Stimulated activated CD8-positive, alpha-beta memory T cell treated with anti-CD3 and anti-CD28 coated beads, Interleukin-4, amount 100 ng/mL, for 4 hours (primary cell): Measurements from ENCODE around the gene CHCHD3.

Experiments
- DNase-seq, 2 donors: peaks; one replicate each; pipeline ENCODE4 v3.0.0-alpha.2; 2020; ENCODE audit warnings: low read depth in 2 of 2, low spot score in 1 of 2

Gene CHCHD3

DNA sequence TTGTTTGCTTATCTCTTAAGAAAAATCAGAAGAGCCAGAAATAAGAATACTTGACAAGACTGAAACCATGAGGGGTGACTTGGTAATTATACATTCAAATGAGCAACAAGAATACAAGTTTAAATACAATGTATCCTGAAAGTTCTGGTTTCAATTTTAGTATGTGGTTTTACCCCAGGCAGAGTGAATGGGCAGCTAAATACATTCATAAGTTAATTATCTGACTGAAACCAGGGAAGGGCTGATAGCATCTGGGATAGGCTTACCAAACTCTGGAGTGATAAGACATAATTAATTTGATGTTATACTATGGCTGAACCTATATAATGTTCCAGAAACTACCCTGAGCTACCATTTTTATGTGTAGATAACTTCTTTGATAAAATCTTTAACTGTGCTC is 253.4 kb downstream of the CHCHD3 start:
- no peak for DNase-seq

DNA sequence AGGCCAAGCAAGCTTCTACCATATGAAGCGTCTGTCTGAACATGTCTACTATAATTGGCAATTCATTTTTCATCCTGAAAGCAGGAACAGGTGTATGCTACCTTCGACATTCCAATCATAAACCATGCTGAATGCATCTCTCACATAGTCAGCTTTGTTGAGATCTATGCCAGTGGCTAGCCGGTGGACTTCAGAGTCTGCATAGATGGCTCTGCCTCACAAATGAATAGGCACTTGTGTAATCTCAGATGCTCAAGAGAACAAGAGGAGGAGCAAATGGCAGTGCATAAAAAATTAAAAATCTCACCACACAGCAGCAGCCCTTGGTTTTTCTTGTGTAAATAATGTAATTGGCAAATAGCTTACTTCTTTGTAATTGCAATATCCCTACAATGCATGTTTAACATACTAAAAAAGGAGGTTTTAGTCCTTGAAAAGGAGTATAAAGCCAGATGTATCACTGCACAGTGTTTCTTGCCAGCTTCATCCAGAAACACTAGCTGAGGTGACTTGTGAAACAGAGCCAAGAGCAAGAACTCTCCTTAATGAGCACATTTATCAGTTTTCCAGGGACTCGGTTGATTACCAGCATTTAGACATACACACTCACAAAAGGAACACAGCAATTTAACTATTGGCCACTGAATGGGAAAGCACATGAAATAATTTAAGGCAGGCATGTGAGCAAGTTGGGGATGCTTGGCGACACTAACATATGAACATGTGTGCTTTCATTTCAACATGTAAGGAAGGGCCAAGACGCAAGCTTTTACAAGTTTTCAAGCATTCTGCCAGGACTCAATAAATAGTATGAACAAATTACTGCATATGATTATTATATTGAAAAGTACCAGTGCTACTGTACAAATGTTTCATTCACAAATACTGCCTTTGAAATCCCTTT is 255.7 kb downstream of the CHCHD3 start:
- no peak for DNase-seq

DNA sequence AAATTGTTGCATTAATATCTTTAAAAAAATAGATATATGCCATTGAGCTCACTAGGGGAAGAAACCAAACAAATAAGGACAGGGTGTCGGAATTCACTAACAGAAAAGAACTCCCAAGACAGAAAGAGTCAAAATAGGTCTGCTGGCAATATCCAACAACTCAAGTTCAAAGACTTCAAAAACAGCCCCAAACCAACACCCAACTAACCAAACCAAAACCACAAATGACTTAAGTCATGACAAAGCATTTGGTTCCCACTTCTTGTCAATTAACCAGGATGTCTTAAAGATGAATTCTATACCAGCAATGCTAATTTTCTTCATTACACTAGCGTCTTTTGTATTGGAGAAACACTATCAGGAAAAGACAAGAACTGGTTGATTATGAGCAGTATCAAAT is 256.7 kb downstream of the CHCHD3 start:
- no peak for DNase-seq

DNA sequence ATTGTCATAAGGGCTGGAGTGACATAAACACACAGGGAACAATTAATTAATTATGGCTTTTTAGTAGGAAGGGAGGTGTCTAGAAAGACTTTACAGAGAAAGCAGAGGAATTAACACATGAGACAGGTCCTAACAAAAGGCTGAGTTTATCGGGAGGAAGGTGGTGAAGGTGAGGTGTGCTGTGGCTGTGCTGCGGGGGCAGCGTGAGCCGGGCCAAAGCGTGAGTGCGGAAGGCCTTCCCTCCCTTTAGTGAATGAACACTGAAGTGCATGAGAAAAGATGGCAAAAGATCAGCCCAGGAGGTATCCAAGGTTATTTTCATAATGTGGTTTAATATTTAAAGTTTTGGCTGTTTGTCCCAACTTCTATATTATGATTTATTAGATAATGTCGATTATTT is 262.2 kb downstream of the CHCHD3 start:
- DNase-seq: no peak

DNA sequence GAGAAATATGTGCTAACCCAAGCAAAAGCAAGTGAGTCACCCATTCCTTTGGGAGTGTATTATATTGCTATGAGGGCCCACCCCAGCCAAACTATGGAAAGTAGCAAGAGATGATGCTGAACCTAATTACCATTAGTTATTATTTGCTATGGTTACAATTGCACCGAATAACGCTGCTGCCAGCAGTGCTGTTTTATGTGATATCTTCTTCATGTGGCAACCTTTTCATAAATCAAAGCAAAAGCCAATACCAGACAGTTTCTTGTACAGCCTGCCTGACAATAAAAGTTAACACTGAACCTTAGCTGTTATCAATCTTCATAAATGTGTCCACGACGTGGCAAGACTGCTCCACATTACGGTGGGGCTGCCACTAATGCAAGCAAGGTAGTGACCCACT is 263.9 kb downstream of the CHCHD3 start:
- no peak for DNase-seq

DNA sequence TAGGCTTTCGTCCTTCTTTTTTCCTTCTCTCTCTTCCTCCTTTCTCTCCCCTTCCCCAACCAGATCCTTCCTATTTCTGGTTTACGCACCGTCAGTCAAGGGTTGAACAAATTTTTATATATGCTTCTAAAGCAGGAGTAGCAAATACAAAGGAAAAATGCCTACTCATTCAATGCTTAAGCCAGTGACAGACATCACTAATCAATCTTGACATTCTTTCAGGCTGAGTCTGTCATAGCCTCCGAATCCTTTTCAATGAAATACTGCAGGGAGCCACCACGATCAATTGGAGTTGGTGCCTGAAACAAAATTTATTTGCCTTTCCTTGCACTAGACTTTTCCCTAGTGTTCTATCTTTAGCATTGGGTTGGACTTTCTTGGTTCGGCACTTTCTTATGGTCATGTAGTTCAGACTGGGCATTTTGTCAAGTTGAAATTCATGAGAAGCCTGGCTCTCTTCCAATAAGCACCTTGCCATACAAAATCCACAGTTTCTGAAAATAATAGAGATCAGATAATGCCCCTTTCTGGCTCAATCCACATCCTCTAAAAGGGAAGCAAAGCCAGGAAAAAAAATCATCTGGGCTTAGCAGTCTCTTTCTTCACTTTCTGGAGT is 266.1 kb downstream of the CHCHD3 start:
- no peak for DNase-seq

DNA sequence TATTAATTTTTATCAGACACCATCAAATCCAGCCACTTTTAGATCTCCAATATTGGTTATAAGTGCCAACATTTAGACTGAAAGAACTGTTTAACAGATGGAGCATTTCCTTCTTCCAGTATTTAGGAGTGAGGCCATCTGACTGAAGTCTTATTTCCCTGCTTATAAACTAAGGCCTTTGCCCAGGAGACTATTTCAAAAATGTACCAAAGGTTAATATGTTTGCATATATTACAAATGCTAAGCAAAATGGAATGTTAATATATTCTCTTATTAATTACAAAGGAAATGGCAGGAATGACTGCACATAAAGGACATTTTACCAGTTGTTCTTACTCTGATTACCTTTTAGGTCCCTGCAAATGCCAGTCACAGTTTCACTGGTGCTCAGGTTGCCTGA is 266.8 kb downstream of the CHCHD3 start:
- no peak for DNase-seq

DNA sequence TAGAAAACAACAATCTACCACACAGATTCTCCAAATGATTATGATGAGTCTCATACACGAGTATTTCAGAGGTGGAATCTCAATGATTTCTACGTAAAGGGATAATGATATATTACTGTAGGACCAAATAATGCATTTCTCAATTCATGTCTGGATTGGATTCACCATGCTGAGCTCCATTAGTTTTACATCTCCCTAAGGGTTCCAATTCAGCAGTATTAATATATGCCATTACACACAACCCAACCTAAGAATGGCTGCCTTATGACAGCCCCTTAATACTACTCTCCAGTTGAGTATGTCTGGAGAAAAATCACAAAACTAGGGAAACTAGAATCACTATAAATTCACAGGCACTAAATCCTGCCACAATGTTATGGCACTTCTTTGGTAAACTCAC is 271.3 kb downstream of the CHCHD3 start:
- DNase-seq: no peak

DNA sequence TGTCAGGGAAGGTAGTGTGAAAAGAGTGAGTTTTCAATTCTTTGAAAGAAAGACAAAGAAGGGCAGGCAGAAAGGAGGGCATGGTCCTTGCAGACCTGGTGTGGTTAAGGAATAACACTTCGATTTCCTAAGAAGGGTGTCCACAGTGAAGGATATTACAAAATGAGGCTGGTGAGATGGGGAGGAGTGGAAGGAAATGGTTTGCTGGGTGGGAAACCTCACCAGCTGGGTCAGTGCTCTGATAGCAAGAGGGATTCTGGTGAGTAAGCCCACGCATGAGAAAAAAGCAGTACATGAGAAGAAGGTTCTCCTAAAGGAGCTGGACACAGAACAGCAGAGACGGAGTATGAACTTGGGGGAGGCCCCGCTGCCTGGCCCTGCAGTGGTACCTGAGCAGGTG is 275.1 kb downstream of the CHCHD3 start:
- no peak for DNase-seq

DNA sequence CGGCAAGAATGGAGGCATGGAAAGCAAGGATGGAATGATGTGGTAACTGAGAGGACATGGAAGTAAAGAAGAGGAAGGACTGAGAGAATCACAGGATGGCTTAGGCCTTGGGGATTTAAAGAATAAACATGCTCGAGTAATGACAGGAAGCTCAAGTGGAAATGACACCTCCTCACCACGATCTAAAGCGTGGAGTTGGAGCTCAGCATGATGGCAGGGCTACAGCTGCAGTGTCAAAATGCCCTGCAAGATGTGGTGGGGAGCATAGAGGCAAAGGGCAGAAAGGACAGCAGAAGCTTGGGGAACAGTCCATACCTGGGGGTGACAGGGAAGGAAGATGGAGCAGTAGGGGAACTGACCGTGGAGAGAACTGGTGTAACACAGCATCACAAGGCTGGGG is 276.1 kb downstream of the CHCHD3 start:
- no peak for DNase-seq

DNA sequence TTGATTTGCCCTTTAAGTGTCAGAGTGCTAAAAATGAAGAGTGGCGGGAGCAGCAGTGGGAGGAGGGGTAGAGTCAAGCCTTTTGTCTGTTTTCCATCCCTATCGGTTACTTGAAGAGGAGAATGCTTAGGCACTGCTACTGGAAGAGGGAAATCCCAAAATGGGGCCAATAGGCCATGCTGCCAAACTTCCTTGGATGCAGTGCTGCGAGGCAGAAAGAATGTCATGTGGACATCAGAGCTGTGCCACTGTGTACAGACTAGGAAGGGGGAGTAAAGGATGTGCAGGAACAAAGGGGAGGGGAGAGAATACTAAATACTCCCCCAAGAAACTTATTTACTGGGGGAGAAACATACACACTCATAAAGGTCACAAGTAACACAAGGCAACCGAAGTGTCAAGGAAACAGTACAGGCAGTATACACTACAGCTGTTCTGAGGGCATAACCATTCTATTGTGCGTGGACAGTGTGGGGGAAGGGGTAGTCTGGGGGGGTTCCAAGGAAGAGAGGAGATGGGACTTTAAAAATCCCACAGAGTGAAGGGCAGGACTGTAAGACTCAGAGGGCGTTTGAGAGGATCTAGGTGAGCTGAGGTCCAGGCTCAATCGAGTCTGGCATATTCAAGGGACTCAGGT is 276.9 kb downstream of the CHCHD3 start:
- DNase-seq: no peak

DNA sequence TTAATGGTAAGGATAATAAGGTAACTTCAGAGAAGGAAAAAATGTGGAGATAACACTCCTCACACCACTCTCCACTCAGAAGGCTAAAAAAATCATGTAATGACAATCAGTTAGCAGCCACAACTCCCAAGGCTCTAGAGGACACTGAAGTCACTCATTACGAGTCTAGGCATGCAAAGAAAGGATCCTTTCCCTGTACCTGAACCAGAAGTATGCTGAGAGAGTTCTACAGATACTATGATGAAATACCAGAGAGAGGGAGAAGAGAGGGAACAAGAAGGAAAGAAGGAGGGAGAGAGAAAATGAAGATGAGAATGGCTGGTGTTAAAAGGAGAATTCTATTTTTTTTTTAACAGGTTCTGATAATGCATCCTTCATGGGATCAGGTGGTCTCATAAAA is 281.4 kb downstream of the CHCHD3 start:
- no peak for DNase-seq

DNA sequence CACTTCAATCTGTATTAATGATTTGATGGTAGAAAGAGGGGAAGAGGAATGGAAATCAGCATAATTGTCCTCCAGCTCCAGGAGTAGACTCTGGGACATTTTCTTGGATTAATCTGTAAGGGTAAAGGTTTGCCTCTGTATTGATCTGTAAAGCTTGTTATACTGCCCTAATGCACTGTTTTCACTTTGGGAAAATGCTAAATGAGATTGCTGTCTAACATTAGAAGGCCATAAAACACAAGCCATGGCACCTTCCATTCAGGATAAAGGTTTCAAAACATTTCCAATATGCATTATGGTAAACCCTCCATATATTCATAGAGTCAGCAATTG is 282.8 kb downstream of the CHCHD3 start:
- no peak for DNase-seq

DNA sequence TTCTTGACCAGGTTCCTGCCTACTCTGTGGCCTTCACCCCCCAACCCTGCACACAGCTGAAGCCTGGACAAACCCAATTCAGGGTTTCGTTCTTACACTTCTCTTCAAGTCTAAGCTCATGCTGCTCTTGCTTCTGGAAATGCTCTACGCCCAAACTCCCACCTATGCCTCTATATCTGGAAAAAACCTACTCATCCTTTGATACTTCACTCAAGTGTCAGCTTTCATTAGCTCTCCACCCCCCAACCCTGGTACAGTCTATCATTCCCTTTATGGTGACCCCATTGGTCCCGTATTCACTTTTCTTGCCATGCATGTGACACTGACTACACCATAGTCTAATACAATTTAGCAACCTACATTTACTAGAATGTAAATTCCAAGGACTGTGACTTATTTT is 284.7 kb downstream of the CHCHD3 start:
- no peak for DNase-seq

DNA sequence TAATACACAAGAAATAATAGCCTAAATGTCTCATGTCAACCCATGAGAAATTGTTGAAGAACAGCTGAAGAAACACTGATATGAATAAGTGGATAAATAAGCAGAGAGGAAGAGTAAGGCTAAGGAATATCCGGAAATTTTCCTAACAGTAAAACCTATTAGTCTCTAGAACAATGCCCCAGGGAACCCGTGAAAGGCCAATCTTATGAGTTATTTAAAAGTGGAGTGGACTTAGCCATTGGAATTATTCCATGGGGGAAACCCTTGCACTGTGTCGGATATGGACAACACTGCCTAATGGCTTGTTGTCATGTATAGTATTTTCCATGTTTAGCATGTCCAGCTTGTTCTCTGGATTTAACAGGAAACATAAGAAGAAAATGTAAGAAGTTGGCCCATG is 288.4 kb downstream of the CHCHD3 start:
- DNase-seq: no peak

DNA sequence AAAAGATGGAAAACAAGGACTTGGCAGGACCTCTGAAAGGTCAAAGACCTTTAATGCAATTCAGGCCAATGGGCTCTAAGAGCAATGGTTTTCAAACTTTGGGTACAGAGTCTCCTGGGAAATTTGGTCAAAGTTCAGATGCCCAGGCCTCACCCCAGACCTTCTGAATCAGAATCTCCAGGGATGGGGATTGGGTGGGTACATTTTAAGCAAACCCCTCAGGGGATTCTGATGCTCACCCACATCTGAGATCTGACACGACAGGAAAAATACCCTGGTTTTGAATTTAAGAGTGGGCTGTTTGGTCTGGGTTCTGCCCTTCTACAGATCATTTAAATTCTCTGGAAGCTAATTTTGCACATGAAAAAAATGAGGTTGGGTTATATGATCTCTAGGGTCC is 290.9 kb downstream of the CHCHD3 start:
- DNase-seq: no peak

DNA sequence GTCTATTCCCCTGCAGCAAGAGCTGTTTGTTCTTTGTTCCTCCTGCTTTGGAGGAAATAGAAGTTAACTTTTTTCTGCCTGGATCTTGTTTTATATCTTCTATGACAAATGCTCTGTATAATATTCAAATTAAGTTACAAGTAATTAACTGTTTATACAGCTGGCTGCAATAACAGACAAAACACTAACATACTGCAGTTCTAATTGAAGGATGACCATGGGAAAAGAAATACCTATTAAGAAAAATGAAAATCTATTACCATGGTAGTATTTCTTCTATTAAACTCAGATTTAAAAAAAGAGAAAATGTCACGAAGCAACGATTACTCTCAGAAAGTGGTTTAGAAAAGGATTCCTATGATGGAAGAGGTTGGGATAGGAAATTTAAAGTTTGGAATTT is 291.8 kb downstream of the CHCHD3 start:
- no peak for DNase-seq

DNA sequence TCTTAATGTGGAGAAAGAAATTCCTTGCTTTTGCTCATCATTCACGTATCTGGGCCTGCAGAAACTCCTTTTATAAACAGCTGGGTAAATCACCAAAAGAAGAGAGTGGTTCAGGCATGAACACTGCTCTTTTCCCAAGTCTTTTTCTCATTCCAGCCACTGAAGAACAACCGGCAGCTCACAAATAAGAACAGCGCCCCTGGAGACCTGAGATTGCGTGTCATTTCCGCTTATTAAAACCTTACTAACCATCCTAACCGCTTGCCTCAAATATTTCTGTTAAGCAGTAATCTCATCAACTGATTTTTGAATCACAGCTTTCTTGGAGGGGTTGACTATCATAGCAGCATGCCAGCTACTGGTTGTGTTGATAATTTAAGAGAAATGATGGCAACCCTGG is 292.6 kb downstream of the CHCHD3 start:
- DNase-seq: no peak

DNA sequence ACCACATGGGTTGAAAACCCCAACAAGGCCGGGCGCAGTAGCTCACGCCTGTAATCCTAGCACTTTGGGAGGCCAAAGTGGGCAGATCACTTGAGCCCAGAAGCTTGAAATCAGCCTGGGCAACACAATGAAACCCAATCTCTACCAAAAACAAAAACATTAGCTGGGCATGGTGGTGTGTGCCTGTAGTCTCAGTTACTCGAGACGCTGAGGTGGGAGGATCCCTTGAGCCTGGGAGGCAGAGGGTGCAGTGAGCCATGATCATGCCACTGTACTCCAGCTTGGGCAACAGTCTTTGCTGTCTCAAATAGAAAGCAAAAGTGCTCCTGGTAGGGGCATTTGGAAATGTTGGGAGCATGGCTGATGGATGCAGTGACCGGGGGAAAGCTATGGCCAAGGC is 296.0 kb downstream of the CHCHD3 start:
- no peak for DNase-seq

DNA sequence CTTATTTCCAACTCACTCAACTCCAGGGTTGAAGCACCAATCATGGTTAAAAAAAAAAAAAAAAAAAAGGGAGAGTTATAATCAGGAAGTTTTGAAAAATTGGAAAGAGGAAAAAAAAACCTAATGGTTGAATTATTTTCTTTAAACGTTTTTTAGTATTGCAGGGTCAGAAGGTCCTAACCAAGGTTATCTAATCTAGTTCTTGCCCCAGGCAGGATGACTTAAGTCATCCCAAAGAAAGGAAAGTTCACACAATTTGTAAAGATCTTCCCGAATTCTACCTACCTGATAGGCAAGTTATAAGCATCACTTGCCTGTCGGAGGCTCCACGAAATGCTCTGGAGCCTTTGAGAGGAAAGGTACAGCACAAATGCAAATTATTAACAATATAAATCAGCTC is 297.5 kb downstream of the CHCHD3 start:
- DNase-seq: no peak

DNA sequence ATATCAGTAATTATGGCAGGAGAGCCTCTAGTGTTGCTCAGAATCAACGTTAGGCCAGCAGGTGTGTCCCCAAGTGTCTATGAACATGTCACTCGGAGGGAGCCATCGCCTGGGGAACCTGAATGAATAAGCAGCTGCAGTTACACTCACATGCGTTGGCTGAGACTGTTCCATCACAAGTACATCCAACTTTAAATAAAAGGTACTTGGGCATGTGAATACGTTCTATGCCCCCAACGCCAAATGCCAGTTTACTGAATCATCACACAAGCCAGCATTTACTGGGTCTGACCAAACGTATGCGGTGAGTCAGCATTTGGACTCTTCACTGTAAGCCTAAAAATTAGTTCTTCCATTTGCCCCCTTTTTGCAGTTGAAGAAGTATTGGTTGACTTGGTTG is 298.1 kb downstream of the CHCHD3 start:
- no peak for DNase-seq

DNA sequence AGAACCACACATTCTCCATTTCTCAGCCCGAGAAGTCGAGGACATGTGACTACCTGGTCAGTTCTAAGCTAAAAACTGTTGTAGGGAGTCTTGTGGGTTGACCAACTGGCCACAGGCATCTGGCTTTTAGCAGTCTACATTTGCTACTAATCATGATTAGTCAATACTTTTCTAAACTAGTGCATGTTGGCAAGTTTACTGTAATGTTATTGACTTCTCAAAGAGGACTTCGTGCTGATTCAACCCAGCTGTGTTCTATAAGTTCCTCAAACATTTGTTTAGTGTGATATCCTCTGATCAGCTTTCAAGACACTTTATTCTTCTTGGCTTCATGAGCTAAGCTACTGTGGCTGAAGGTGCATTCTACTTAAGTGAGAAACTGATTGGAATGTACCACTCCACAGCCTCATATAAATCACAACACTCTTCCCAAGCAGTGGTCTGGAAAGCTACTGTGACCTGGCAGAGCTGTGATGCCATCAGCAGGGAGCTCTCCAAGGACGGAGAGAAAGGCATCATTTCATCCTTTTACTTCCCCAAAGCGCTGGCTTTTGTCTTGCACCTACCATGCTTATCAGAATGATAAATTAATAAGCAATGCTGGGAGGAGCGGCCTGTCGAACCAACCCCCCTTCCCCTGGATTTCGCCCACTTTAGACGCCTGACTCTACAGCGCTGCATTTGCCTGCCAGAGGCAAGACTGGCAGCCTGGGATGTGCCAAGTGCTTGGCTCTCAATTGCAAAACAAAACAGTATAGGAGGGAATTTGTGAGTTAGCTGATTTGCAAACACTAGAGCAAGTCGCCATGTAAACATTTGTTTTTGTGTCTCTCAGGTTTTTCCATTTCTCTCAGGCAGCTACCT is 298.9 kb downstream of the CHCHD3 start:
- DNase-seq: no peak
